Adrenal gland (tissue), 5 donors: ENCODE data around the gene TMC1.

Experiments used
- POLR2A ChIP-seq, 2 donors: fragments of 450-650 bp; IDR thresholded peaks; one replicate each; pipeline ENCODE4 v1.6.1; 2017; ENCODE audit warnings: antibody characterized with exemption in 2 of 2, mild to moderate bottlenecking in 2 of 2, moderate library complexity in 1 of 2
- TF ChIP-seq, protein P1 (sequence below), 6 experiments: fragments of 450-650 bp in 4 of 6; fragments of 200-600 bp in 2 of 6; sonication (generic) in 1 of 6; IDR thresholded peaks; 1 replicate in 5 of 6; 2 replicates in 1 of 6; pipeline versions ENCODE4 v1.5.1 to v1.8.0; 2016 to 2021; ENCODE audit warnings: antibody characterized with exemption in 6 of 6, mild to moderate bottlenecking in 2 of 6, moderate library complexity in 1 of 6
- donor health status: DM: no; HTN: no; CAD: no.

- TF ChIP-seq, protein P1, sequence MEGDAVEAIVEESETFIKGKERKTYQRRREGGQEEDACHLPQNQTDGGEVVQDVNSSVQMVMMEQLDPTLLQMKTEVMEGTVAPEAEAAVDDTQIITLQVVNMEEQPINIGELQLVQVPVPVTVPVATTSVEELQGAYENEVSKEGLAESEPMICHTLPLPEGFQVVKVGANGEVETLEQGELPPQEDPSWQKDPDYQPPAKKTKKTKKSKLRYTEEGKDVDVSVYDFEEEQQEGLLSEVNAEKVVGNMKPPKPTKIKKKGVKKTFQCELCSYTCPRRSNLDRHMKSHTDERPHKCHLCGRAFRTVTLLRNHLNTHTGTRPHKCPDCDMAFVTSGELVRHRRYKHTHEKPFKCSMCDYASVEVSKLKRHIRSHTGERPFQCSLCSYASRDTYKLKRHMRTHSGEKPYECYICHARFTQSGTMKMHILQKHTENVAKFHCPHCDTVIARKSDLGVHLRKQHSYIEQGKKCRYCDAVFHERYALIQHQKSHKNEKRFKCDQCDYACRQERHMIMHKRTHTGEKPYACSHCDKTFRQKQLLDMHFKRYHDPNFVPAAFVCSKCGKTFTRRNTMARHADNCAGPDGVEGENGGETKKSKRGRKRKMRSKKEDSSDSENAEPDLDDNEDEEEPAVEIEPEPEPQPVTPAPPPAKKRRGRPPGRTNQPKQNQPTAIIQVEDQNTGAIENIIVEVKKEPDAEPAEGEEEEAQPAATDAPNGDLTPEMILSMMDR (IDR thresholded peaks at IDR 0.05) = no peak
- no peak for TF ChIP-seq POLR2A (IDR thresholded peaks at IDR 0.05)
Observed at GRCh38 chr9:72497447-72498046, 23.9 kb upstream of the TMC1 start.
